Left ventricle myocardium superior (tissue), 1 donor: ENCODE data around the gene OR13A1. TPM values are rescaled to one million over a fixed set of nuclear protein-coding genes. Genes with fewer than 3 reads are reported as not detected.
"Not testable (repeated sequence)": the region's sequence is repeated elsewhere in the genome, so short reads cannot be mapped to it uniquely, and the experiment has no call there.

Experiments
- ATAC-seq: fragments of 200-7000 bp; cut with Tn5 transposase; one replicate; pipeline ENCODE4 v1.9.1; 2020; ENCODE audit warnings: mild to moderate bottlenecking, moderate library complexity
- DNase-seq: peaks from one replicate; pipeline ENCODE4 v3.0.0-alpha.2; 2020
- intact Hi-C: fragments of 100-400 bp; cut with micrococcal nuclease; formaldehyde crosslinking; loops from one replicate; pipeline ENCODE4 v1.11.0; 2022
- total RNA-seq: library from RNA; stranded (reverse); fragmentation: NEBNext Ultra II Directional; extraction: Animal tissue kit (Norgen Biotek cat#: 25700); gene quantifications from one replicate; pipeline ENCODE4 v1.2.1, GENCODE V29; 2021
- donor health status: DM: no; HTN: yes; CAD: no; lungs with severe emphysema.

OR13A1 gene
- total RNA-seq, 1 donor from 2014 or later: not detected

DNA sequence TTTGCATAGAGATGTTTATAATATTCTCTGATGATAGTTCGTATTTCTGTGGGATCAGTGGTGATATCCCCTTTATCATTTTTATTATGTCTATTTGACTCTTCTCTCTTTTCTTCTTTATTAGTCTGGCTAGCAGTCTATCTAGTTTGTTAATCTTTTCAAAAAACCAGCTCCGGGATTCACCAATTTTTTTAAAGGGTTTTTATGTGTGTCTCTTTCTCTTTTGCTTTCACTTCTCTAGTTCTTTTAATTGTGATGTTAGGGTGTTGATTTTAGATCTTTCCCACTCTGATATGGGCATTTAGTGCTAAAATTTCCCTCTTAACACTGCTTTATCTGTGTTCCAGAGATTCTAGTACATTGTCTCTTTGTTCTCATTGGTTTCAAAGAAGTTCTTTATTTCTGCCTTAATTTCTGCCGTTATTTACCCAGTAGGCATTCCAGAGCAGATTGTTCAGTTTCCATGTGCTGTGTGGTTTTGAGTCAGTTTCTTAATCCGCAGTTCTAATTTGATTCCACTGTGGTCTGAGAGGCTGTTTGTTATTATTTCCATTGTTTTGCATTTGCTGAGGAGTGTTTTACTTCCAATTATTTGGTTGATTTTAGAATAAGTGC lies 17.0 kb downstream of the OR13A1 start:
- DNase-seq, ATAC-seq, intact Hi-C loops: not testable (repeated sequence)

DNA sequence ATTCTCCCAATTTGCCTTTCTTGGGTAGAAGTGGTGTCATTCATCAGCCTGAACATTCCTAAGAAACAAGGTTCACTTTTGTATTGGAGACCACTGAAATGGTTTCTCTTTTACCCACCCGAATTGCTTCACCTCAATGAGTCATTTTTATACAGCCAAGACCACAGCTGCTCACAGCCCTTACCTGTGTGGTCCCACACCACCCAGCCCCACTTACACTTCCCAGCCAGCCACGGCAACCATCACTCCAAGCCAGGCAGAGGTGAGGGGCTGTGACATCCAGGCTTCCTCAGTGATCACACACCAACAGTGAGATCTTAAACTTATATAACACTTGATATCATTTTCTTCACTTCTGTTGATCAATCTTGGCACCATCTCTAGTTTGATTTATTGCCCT lies 20.7 kb downstream of the OR13A1 start:
- intact Hi-C loops: no loop called here
- ATAC-seq (no peak), DNase-seq (no peak)

DNA sequence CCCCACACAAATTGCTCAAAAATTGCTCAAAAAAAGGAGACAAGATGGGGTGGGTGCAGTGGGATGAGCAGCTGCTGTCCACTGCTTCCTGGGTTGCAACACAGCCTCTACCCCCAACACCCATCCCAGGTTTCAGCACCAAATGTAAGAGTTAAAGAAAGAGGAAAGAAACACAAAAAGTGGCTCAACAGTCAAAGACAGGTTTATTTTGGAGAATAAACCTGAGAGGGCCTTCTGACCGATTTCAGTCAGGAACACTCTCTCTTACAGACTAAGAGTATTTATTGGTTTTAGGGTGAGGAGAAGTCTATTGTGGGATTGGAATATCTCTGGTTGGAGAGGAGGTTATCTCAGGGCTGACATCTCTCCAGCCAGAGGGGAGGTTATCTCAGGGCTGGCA lies 28.4 kb downstream of the OR13A1 start:
- intact Hi-C loops: no loop called here
- ATAC-seq: no peak
- DNase-seq: no peak

DNA sequence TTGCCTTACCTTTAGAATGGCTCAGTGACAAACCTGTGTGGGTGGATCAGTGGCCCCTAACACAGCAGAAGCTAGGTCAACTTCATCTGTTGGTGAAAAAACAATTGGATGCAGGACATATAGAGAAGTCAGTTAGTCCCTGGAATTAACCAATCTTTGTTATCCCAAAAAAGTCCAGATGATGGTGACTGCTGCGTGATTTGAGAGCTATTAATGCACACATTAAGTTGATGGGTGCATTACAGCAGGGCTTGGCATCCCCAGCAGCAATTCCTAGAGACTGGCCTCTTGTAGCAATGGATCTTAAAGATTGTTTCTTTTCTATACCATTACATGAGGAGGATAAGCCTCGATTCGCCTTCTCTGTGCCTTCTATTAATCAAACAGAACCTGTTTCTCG lies 33.3 kb downstream of the OR13A1 start:
- ATAC-seq (no peak), DNase-seq (no peak)
- intact Hi-C loops: no loop called here

DNA sequence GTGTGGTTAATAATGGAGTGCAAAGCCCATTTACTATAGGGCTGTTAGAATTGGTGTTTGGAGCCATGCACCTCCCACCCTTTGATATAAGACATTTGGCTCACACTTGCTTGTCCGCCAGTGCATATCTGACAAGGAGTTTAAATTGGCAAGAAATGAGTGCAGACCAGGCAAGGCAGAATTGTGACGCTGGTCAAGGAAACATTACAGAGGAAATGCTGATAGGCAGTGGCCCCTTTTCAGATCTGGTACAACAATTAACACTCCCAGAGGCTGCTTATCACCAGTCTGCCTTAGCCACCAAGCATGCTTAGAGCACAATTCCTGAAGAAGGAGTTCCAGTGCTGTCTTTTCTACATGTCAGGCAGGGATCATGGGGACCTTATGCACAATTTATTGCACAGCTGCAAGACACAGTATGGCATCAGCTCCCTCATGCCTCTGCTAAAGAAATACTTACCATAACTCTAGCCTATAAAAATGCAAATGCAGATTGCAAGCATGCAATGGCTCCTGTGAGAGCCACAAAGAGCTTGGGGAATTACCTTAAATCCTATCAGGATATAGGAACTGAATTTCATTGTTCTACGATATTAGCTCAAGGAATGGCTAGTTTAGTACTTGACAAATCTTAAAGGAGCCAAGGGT lies 35.2 kb downstream of the OR13A1 start:
- no peak for DNase-seq
- ATAC-seq: peak; percentile 55
- intact Hi-C loops: no loop called here

DNA sequence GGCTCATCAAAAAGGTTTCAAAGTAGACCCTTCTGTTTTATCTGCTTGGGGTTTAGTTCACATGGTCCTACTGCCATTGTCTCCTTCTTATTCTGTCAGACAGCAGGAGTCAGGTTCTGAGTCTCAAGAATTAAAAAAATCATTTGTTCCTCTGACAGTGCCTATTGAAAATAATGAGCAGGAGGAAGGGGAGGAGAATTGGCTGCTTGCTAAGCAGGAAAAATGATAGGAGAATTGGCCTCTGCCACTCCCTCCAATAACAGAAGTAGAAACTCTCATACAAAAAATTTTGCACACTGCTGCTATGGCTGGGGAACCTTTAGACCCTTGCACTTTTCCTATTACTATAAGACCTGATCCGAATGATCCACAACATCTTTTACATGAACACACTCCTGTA lies 35.7 kb downstream of the OR13A1 start:
- DNase-seq: no peak
- intact Hi-C loops: no loop called here

DNA sequence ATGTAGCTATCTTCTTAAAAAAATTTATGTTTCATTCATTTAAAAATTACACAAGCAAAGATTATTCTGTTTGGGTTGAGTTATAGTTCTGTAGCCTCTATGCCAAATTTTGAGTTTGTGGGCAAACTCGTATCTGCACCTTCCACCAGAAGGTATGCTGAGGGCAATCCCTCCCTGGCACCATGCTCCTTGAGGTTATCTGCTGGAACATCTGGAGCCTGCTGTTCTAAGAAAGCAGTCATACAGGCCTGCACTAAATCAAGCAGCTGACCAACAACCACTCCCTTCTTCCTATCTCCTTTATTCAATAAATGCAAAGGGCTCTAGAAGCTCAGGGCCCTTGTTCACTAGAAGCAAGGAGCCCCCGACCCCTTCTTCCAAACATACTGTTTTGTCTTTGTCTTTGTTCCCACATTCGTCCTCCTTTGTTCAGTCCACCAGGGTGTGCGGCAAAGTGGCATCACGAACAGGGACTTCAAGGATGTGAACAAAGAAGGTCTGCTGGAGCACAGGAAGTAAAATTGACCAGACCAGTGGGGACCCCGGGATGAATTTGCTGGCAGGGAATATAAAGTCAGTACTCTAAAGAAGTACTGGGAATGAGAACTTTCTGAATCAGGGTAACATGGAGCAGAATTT lies 36.4 kb downstream of the OR13A1 start:
- DNase-seq (no peak), ATAC-seq (no peak)
- intact Hi-C loops: no loop called here

More for the DNA sequence above, 35.7 kb downstream of the OR13A1 start:
- no peak for ATAC-seq

DNA sequence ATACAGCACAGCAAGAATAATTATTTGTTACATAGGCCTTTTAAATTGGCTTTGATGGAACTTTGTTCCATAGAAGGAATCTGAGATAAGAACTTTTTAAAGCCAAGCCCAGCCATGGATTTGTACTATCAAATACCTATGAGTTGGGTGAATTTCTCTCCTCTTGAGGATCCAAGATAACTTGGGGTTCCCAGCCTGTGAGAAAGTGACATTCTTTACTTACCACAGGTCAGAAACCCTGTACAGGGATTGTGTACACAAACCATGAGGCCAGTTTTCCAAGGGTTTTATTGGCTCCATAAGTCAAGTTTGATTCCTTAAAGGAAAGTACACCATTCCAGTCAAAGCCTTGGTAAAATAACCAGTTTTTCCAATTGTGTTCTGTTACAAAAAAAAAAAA lies 39.3 kb downstream of the OR13A1 start:
- ATAC-seq: not testable (repeated sequence)

DNA sequence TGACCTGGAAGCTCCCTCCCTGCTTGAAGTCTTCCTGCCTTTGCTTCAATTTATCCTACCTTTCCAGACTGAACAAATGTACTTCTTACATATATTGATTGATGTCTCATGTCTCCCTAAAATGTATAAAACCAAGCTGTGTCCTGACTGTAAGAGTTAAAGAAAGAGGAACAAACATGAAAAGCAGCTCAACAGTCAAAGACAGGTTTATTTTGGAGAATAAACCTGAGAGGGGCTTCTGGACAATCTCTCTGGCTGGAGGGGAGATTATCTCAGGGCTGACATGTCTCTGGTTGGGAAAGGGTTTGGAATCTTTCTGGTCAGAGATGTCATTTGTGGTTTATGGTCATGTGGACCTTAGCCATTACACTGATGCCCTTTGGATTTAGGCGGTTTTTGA lies 41.0 kb downstream of the OR13A1 start:
- intact Hi-C loops: no loop called here
- ATAC-seq (no peak), DNase-seq (no peak)

More for the DNA sequence above, 39.3 kb downstream of the OR13A1 start:
- intact Hi-C loops, DNase-seq: not testable (repeated sequence)

DNA sequence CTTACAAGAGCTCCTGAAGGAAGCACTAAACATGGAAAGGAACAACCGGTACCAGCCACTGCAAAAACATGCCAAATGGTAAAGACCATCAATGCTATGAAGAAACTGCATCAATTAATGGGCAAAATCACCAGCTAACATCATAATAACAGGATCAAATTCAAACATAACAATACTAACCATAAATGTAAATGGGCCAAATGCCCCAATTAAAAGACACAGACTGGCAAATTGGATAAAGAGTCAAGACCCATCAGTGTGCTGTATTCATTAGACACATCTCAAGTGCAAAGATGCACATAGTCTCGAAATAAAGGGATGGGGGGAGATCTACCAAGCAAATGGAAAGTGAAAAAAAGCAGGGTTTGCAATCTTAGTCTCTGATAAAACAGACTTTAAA lies 47.6 kb downstream of the OR13A1 start:
- ATAC-seq, DNase-seq, intact Hi-C loops: not testable (repeated sequence)

DNA sequence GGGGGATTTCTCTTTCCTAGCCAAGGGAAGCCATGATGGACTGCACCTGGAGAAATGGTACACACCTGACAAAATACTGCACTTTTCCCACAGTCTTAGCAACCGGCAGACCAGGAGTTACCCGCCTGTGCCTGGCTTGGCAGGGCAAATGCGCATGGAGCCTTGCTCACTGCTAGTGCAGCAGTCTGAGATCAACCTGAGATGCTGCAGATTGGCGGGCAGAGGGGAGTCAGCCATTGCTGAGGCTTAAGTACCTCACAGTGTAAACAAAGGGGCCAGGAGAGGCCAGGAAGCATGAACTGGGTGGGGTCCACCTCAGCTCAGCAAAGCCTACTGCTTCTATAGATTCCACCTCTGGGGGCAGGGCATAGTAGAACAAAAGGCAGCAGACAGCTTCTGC lies 49.4 kb downstream of the OR13A1 start:
- DNase-seq (no peak), ATAC-seq (no peak)
- intact Hi-C loops: no loop called here

DNA sequence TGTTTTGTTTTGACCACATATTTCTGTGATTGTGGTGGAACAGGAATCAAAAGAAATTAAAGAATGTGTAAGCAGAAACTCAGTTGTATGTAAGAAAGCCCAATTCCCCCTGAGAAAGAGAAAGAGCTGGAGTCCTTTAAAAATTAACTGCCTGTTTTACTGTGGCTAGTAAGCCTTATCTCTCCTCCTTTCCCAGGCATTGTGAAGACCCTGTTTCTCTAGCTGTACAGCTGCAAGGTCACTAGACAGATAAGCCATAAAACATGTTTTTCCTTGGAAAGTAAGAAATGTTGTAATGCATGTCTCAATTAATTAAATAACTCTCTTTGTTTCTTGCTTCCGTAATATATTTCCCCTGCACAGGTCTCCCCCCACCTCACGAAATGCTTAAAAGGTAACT lies 53.5 kb downstream of the OR13A1 start:
- intact Hi-C loops: no loop called here
- no peak for ATAC-seq
- DNase-seq: no peak

DNA sequence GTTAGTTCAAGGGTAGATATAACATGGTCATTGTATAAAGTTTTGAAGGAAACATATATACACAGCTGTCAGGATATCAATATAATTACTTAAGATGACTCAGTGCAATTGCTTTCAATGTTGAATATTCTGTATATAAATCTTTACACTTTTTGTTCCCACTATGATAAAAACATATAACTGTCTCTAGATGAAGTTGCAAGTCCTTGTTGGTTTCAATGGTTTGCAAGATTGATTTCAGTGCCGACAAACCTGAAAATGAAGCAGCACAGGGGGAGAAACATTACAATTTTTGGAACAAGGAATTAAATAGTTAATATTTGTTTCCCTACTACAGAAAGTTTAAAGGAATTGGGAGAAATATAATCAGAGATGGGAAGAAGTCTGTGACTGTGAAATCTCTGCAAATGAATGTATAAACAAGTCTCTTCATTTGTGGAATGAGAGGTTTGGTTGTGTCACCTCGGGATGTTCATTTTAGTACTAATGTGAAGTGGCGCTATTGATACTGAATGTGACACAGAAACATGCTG lies 54.1 kb downstream of the OR13A1 start:
- DNase-seq: no peak
- intact Hi-C loops: no loop called here
- ATAC-seq: no peak

DNA sequence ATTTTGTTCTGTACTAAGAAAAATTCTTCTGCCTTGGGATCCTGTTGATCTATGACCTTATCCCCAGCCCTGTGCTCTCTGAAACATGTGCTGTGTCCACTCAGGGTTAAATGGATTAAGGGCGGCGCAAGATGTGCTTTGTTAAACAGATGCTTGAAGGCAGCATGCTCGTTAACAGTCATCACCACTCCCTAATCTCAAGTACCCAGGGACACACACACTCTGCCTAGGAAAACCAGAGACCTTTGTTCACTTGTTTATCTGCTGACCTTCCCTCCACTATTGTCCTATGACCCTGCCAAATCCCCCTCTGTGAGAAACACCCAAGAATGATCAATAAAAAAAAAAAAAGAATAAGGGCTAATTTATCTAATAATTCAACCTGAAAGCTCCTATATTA lies 54.8 kb downstream of the OR13A1 start:
- intact Hi-C loops, ATAC-seq, DNase-seq: not testable (repeated sequence)

DNA sequence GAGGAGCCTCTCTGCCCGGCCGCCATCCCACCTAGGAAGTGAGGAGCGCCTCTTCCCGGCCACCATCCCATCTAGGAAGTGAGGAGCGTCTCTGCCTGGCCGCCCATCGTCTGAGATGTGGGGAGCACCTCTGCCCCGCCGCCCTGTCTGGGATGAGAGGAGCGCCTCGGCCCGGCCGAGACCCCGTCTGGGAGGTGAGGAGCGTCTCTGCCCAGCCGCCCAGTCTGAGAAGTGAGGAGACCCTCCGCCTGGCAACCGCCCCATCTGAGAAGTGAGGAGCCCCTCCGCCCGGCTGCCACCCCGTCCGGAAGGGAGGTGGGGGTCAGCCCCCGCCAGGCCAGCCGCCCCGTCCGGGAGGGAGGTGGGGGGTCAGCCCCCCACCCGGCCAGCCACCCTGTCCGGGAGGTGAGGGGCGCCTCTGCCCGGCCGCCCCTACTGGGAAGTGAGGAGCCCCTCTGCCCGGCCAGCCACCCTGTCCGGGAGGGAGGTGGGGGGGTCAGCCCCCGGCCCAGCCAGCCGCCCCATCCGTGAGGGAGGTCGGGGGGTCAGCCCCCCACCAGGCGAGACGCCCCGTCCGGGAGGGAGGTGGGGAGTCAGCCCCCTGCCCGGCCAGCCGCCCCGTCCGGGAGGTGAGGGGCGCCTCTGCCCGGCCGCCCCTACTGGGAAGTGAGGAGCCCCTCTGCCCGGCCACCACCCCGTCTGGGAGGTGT lies 55.5 kb downstream of the OR13A1 start:
- intact Hi-C loops, ATAC-seq, DNase-seq: not testable (repeated sequence)

DNA sequence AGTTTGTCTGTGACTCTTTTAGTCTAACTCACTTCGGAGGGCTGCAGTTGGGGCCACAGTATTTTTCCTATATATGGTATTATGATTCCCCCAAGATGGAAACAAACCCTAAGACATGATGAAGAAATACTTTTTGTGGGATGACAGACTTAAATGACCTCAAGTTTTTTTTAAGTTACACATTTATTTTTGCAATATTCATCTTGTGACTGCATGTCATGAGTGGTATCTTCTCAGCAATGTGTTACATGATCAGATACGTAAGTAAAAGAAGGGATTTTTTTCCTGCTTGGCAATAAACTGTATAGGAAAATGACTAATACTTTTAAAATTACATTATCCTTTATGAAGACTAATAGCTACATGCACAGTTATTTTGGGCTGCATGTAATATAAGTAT lies 57.8 kb downstream of the OR13A1 start:
- no peak for ATAC-seq
- intact Hi-C loops: no loop called here
- no peak for DNase-seq

DNA sequence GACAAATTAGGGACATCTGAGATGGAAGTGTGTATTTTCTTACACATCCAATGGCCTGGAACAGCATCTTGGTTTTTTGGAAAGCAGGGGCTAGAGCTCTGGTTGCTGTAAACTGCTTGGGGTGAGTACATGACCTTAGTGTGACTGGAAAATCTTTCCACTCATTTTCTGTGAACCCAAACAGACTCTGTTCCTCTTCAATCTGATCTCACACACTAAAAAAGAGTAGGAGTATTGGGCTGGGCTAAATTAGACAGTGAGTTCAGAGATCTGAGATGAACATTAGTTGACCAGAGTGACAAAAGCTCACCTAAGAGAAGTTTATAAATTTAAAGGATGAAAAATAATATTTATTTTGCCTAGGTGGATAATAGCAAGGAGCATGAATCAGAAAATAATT lies 59.2 kb downstream of the OR13A1 start:
- intact Hi-C loops: no loop called here
- ATAC-seq (no peak), DNase-seq (no peak)

DNA sequence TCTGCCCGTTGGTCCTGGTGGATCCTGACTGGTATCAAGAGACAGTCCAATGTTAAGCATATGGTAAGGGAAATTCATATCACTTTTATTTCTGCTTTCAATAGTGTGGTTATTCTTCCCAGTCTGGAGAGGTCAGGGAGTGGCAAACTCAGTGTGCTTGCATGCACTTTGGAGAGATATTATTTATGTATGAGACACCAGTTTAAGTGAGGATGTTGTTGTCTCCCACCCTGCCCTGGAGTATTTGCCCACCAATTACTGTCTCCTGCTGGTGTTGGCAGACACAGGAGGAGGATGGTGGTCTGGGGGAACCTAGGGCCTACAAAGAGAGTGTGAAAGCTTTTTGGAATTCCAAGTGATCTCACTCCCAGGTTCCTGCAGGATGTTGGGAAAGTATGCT lies 59.7 kb downstream of the OR13A1 start:
- DNase-seq (no peak), ATAC-seq (no peak)
- intact Hi-C loops: no loop called here

DNA sequence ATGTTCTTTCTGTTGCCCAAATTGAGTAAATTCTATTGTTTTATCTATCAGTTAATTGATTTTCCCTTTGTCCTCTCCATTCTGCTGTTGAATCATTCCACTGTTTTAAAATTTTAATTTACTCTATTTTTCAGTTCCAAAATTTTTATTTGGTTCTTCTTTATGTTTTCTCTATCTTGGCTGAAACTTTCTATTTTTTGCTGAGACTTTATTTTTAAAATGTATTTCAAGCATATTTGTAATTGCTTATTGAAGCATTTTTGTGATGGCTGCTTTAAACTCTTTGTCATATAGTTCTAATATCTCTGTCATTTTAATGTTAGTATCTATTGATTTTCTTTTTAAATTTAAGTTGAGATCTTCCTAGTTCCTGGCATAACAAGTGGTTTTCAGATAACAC lies 60.5 kb downstream of the OR13A1 start:
- no peak for ATAC-seq
- no peak for DNase-seq
- intact Hi-C loops: no loop called here
